Lung (tissue), 12 donors: ENCODE measurements around the gene DUSP16. TPM values are rescaled to one million over a fixed set of nuclear protein-coding genes. Genes with fewer than 3 reads are reported as not detected.

Source experiments
- ATAC-seq: fragments of 200-7000 bp; cut with Tn5 transposase; one replicate; pipeline ENCODE4 v1.9.1; 2020; ENCODE audit warnings: moderate number of reproducible peaks; ENCODE audit not compliant: insufficient read depth, low FRiP score
- DNase-seq, 3 donors: peaks; one replicate each; pipeline ENCODE4 v3.0.0-alpha.2; 2013 to 2017
- H3K27ac ChIP-seq, 2 donors: one replicate each; pipeline ENCODE4 v1.5.1; 2013; ENCODE audit warnings: mild to moderate bottlenecking in 2 of 2, moderate library complexity in 2 of 2, control low read depth in 1 of 2, inconsistent platforms in 1 of 2, low read depth in 1 of 2, low read length in 1 of 2
- H3K27me3 ChIP-seq, 3 donors: one replicate each; pipeline ENCODE4 v1.5.1; 2013; ENCODE audit warnings: low read length in 2 of 3; ENCODE audit not compliant: control insufficient read depth in 3 of 3, insufficient read depth in 3 of 3
- H3K36me3 ChIP-seq, 4 donors: one replicate each; pipeline ENCODE4 v1.5.1; 2013; ENCODE audit warnings: low read length in 4 of 4, mild to moderate bottlenecking in 1 of 4, moderate library complexity in 1 of 4; ENCODE audit not compliant: control insufficient read depth in 4 of 4, insufficient read depth in 4 of 4
- H3K4me1 ChIP-seq, 5 donors: one replicate each; pipeline ENCODE4 v1.5.1; 2013; ENCODE audit warnings: low read length in 5 of 5, mild to moderate bottlenecking in 2 of 5, moderate library complexity in 1 of 5; ENCODE audit not compliant: control insufficient read depth in 5 of 5, insufficient read depth in 5 of 5
- H3K4me3 ChIP-seq: one replicate; pipeline ENCODE4 v1.5.1; 2013; ENCODE audit warnings: mild to moderate bottlenecking, control low read depth, moderate library complexity
- H3K9ac ChIP-seq, 2 donors: one replicate each; pipeline ENCODE4 v1.5.1; 2013; ENCODE audit warnings: low read length in 2 of 2, control low read depth in 1 of 2; ENCODE audit not compliant: insufficient read depth in 1 of 2
- H3K9me3 ChIP-seq, 4 donors: one replicate each; pipeline ENCODE4 v1.5.1; 2013; ENCODE audit warnings: low read length in 3 of 4, mild to moderate bottlenecking in 1 of 4, moderate library complexity in 1 of 4; ENCODE audit not compliant: control insufficient read depth in 4 of 4, insufficient read depth in 3 of 4
- WGBS, 2 donors: extraction: QIAGEN DNeasy Blood & Tissue Kit; methylation state at CpG; one replicate each; pipeline ENCODE4 v1.1.7; 2013; 5-methylcytosine and 5-hydroxymethylcytosine counted together
- polyA plus RNA-seq, 2 donors: library from polyadenylated mRNA; stranded (reverse); fragments of 200-250 nt; gene quantifications; one replicate each; pipeline ENCODE4 v1.2.1, GENCODE V29; 2013
- total RNA-seq, 2 donors: library from RNA; depleted of rRNA in 1 of 2; stranded (reverse); fragments of >200 nt in 1 of 2; gene quantifications; one replicate each; pipeline ENCODE4 v1.2.1, GENCODE V29; 2014 to 2021
- TF ChIP-seq, protein P1 (sequence below): IDR thresholded peaks from 2 replicates; pipeline ENCODE4 v1.5.1; 2012; ENCODE audit warnings: mild to moderate bottlenecking; ENCODE audit errors: control extremely low read depth, extremely low read depth
- donor health status: control.
- donor health status: control.
- donor health status: Bipolar disorder and iron deficiency.
- donor health status: healthy.
- donor health status: DM: yes; HTN: yes; CAD: no.

DUSP16 gene
- total and polyA plus RNA-seq, 4 donors, result 11.1 to 40.0 (median 25.8) TPM

DNA sequence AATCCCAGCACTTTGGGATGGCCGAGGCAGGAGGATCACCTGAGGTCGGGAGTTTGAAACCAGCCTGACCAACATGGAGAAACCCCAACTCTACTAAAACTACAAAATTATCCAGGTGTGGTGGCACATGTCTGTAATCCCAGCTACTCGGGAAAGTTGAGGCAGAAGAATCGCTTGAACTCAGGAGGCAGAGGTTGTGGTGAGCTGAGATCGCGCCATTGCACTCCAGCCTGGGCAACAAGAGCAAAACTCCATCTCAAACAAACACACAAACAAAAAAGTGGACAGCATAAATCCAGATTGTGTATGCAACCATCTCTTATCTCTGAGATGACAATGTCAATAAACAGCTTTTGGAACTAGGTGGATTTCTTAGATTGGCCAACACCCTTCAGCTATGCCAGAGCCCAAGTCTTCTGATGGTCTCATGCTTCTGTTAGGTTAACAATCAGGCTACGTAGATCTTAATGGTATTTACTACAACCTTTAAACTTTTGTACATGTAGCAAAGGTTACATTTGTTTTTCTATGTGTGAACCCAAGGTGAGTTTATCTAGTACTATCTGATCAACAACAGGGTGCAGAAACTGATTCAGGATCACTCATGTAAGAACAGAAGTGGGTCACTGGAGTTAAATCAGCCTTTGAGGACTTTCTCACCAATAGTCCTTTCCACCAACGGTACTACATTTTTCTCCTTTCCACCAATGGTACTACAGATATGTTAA, 73.7 kb downstream of the DUSP16 start:
- WGBS, 2 donors, result 95 to 97% methylated on average over 8 of the region's 8 CpGs
- TF ChIP-seq, protein P1, sequence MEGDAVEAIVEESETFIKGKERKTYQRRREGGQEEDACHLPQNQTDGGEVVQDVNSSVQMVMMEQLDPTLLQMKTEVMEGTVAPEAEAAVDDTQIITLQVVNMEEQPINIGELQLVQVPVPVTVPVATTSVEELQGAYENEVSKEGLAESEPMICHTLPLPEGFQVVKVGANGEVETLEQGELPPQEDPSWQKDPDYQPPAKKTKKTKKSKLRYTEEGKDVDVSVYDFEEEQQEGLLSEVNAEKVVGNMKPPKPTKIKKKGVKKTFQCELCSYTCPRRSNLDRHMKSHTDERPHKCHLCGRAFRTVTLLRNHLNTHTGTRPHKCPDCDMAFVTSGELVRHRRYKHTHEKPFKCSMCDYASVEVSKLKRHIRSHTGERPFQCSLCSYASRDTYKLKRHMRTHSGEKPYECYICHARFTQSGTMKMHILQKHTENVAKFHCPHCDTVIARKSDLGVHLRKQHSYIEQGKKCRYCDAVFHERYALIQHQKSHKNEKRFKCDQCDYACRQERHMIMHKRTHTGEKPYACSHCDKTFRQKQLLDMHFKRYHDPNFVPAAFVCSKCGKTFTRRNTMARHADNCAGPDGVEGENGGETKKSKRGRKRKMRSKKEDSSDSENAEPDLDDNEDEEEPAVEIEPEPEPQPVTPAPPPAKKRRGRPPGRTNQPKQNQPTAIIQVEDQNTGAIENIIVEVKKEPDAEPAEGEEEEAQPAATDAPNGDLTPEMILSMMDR, result no peak
- no peak overlapping the region for H3K27ac ChIP-seq
- H3K9ac ChIP-seq, result no peak overlapping the region
- no peak overlapping the region for H3K4me3 ChIP-seq
- no peaks in the 10 kb centered on the region for H3K27me3 ChIP-seq
- peaks cover 0 to 11% (median 5%) of the 10 kb centered on the region in 4 donors for H3K36me3 ChIP-seq
- peaks cover 0 to 11% (median 0%) of the 10 kb centered on the region in 5 donors for H3K4me1 ChIP-seq
- H3K9me3 ChIP-seq, result no peaks in the 10 kb centered on the region
- DNase-seq, result no peak
- no peak for ATAC-seq

DNA sequence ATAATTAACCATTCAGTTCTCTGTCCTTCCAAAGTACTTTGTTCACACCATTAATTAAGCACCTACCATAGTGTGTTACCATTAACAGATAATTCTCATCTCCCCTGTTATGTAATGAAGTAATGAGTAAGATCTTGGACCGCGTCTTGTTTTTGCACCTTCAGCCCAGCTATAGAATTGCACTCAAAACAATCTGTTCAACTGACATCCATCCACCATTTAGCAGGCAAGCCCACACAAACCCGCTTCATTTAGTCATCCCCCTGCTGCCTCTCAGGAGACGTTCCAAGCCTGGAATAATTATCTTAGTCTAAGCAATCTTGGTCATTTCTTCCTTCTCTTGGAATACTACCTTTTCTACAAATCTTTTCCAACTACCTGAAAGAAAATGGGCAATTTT, 74.4 kb downstream of the DUSP16 start:
- no peak for DNase-seq
- Histone ChIP-seq H3K4me1 (peaks cover 0 to 11% (median 0%) of the 10 kb centered on the region in 5 donors), H3K9me3 (no peaks in the 10 kb centered on the region), H3K27me3 (no peaks in the 10 kb centered on the region), H3K27ac (no peak overlapping the region), H3K36me3 (peaks cover 0 to 11% (median 7%) of the 10 kb centered on the region in 4 donors), H3K4me3 (no peak overlapping the region), H3K9ac (no peak overlapping the region)
- TF ChIP-seq, protein P1, result no peak
- WGBS, 2 donors, result 96 to 97% methylated on average over 4 of the region's 4 CpGs
- ATAC-seq, result no peak

DNA sequence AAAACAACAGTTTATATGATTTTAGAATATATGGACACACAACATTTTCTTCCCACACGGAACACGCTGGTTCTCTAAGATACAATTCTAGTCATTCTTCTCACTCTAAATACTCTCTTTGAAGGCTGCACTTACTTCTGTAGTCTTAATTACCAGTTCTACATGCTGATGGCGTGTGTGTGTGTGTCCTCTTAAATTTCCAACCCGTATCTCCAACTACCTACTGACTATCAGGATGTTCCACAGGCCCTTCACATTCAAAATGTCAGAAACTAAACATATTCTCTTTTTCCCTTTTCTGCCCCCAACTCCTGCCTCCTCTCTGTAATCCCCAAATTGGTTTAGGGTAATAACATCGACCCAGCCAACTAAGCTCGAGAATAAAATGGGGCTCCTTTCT, 75.2 kb downstream of the DUSP16 start:
- Histone ChIP-seq H3K9me3 (no peaks in the 10 kb centered on the region), H3K36me3 (peaks cover 0 to 13% (median 7%) of the 10 kb centered on the region in 4 donors), H3K4me3 (no peak overlapping the region), H3K27me3 (no peaks in the 10 kb centered on the region), H3K27ac (no peak overlapping the region), H3K4me1 (peaks cover 0 to 3% (median 0%) of the 10 kb centered on the region in 5 donors), H3K9ac (no peak overlapping the region)
- TF ChIP-seq, protein P1, result no peak
- no peak for ATAC-seq
- DNase-seq, result no peak
- 97 to 99% methylated on average over 6 of the region's 6 CpGs for WGBS, 2 donors
